Measurements from ENCODE around the gene DLL4.

Gene DLL4

DNA sequence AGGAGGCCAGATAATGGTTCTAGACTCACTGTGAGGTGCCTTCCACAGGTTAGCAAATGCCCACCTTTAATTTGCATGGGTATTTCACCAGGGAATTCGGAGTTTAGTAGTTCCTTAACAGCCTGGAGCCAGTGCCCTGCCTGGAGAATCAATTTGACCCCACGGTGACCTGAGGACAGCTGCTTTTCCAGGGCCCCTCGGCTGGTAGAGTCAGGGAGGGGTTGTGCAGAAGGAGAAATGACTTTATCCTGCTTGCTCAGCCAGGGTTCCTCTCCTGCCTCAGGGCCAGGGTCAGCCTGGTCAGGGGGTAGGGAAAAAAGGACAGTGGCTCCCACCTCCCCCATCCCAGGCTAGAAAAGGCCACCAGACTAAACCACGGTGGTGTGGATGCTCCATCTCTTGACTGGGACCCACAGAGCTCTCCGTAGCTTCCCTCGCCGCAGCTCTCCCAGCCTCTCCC lies 12.0 kb downstream of the DLL4 start:
- DNase-seq (ENCODE audit: extremely low read depth, low read depth): no peak
- TF ChIP-seq, protein P1, sequence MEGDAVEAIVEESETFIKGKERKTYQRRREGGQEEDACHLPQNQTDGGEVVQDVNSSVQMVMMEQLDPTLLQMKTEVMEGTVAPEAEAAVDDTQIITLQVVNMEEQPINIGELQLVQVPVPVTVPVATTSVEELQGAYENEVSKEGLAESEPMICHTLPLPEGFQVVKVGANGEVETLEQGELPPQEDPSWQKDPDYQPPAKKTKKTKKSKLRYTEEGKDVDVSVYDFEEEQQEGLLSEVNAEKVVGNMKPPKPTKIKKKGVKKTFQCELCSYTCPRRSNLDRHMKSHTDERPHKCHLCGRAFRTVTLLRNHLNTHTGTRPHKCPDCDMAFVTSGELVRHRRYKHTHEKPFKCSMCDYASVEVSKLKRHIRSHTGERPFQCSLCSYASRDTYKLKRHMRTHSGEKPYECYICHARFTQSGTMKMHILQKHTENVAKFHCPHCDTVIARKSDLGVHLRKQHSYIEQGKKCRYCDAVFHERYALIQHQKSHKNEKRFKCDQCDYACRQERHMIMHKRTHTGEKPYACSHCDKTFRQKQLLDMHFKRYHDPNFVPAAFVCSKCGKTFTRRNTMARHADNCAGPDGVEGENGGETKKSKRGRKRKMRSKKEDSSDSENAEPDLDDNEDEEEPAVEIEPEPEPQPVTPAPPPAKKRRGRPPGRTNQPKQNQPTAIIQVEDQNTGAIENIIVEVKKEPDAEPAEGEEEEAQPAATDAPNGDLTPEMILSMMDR (IDR thresholded peaks at IDR 0.05; ENCODE audit: low read depth, low read length): no peak

DNA sequence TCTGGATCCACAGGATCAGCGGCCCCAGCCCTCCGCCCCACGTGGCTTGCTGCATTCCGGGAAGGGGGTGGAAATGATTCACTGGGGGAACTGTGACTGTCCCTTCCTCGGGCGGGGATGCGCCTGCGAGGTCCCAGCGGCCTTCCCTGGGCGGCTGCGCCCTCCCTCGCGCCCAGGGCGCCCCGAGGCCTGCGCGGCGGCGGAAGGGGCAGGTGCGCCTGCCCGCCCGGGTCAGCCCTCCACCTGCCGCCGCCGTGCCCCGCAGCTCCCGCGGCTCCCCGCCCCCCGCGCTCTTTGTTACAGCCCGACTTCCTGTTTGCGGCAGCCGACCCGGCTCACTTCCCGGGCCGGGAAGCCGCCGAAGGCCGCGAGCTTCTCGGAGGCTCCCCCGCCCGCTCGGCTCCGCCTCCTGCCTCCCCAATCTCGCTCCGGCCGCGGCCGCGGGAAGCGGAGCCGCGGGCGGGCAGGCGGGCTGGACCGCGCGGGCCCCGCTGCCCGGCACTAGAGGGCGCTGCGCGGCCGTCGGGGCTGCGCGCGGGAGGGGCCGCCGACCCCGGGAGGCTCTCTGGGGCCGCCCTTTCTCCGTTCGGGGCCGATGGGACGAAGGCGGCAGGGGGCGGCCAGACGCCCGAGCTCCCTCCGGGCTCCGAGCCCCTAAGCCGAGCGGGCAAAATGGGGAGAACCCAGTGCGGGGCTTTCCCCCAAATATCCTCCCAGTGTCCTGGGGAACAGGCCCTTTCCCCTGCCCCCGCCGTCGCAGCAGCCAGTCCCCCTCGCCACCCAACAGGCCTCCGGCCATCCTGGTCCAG lies 12.6 kb downstream of the DLL4 start:
- TF ChIP-seq, protein P1 (IDR thresholded peaks at IDR 0.05; ENCODE audit: low read depth, low read length): no peak; the same call in none of the 2 replicates
- no peak for DNase-seq (ENCODE audit: extremely low read depth, low read depth)

DNA sequence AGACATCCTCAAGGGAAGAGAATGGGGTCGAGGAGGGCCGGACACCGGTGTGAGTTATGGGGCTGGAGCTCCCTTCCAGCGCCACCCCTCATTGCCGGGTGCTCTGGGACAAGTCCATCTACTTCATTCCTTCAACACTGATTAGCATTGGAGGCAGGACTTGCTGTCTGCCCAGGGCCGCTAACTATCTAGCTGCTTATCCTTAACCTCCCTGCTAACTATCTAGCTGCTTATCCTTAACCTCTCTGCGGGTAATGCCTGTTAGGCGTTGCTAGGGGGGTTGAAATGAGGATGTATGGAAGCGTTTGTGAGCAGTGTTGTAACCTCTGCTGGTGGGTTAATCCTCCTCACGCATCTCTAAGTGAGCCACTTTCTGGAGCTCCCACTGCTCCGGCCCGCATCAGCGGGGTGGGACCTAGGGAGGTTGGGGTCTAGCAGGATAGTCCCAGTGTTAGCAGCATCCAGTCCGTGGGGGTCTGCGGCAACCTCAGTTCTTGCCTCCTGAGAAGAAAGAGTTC lies 13.3 kb downstream of the DLL4 start:
- TF ChIP-seq, protein P1 (IDR thresholded peaks at IDR 0.05; ENCODE audit: low read depth, low read length): no peak
- DNase-seq (ENCODE audit: extremely low read depth, low read depth): no peak

DNA sequence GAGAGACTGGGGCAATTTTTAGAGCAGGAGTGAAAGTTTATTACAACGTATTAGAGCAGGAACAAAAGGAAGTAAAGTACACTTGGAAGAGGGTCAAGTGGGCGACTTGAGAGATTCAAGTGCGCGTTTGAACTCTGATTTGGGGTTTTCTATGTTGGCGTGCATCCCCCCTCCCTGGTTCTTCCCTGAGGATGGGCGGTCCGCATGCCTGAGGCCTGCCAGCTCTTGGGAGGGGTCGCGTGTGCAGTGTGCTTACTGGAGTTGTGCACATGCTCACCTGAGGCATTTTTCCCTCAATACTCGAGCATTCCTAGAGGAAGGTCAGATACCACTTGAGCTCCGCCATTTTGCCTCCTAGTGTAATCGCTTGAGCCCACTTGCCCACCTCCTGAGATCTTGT lies 13.7 kb downstream of the DLL4 start:
- TF ChIP-seq, protein P1 (IDR thresholded peaks at IDR 0.05; ENCODE audit: low read depth, low read length): no peak
- no peak for DNase-seq (ENCODE audit: extremely low read depth, low read depth)

DNA sequence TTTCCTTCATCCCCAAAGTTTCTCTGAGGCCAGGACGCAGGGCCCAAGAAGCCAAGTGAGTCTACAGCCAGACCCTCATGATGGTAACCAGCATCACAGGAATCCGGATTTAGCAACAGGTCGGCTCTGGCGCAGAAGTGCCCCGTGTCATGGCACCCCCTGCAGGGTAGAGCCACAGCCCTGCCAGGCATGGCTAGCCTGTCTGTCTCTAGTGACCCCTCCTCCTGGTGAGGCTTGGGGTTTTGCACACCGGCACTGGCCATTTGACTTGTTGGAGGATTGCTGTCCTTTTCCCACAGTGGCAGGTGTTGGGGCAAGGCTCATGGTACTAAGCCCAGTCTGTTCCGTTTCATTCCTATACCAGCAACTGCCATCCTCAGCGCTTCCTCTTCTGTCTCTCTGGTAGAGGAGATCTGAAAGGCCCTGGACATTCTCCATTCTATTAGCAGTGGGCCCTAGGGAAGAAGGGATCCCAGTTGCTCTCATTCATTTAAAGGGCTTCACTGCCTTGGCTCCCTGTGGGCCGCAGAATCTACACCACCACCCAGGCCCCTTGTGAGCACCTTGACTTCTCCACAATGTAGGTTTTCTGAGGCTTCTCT lies 14.7 kb downstream of the DLL4 start:
- DNase-seq (ENCODE audit: extremely low read depth, low read depth): no peak
- TF ChIP-seq, protein P1 (IDR thresholded peaks at IDR 0.05; ENCODE audit: low read depth, low read length): no peak

DNA sequence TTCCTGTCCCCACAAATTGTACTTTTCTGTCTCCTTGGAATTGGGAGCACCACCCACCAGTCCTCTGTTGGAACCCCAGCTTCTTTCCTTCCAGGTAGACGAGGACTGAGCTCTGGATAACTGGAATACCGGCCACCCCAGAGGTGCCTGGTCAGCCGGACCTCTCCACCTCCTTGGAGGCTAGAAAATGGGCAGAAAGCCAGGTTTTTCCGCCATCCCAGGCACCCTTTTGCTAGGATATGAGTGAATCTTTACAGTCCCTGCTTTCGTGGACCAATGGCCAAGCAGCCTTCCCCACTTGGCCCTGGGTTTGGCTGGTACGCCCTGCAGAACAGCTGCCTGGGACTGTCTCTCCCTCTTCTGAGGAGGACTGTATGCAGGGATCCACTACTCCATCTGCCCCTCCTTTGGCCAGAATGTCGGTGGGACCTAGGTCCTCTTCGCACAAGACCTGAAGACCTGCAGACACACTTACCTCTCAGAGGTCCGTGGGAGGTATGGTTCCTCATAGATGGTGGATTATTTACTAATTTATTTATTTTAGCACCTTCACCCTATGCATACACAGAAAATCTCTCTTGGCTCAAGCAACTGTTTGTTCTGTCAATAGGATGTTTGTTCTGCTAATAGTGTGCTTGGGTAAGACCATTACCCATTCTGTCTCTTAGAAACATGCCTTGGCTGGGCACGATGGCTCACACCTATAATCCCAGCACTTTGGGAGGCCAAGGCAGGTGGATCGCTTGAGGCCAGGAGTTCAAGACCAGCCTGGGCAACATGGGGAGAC lies 15.6 kb downstream of the DLL4 start:
- TF ChIP-seq, protein P1 (IDR thresholded peaks at IDR 0.05; ENCODE audit: low read depth, low read length): no peak
- no peak for DNase-seq (ENCODE audit: extremely low read depth, low read depth)

All from AG09319 (cell line).